CD4-positive, alpha-beta T cell (primary cell): ENCODE results near the gene CFAP52. TPM values are rescaled to one million over a fixed set of nuclear protein-coding genes. Genes with fewer than 3 reads are reported as not detected.
A peak's percentile ranks its signal among the peaks of the same experiment; 100 is the strongest.
"Not testable (repeated sequence)": the region's sequence is repeated elsewhere in the genome, so short reads cannot be mapped to it uniquely, and the experiment has no call there.

ENCODE experiments used
- ATAC-seq: fragments of 200-7000 bp; cut with Tn5 transposase; one replicate; pipeline ENCODE4 v1.10.0; 2022; ENCODE audit warnings: mild to moderate bottlenecking; ENCODE audit not compliant: poor library complexity
- CTCF ChIA-PET: fragments of 350-600 bp; sonication (Branson Sonifier 250); formaldehyde crosslinking; loops from one replicate; lab custom pipeline; 2021; ENCODE audit warnings: antibody characterized with exemption, inconsistent platforms; lab: Charles Lee
- POLR2A ChIA-PET: fragments of 350-600 bp; sonication (Branson Sonifier 250); formaldehyde crosslinking; loops from one replicate; lab custom pipeline; 2021; ENCODE audit warnings: antibody characterized with exemption, inconsistent platforms; lab: Charles Lee
- DNase-seq, 14 experiments: peaks; one replicate each; pipeline ENCODE4 v3.0.0-alpha.2; 2013 to 2020; ENCODE audit warnings: mixed read lengths in 2 of 14
- H3K27ac ChIP-seq, 2 donors: one replicate each; pipeline versions ENCODE4 v1.5.1 to v1.7.0; 2013; ENCODE audit warnings: low read length in 2 of 2, low read depth in 1 of 2, mild to moderate bottlenecking in 1 of 2
- H3K27me3 ChIP-seq, 2 experiments: 1 replicate in 1 of 2; 2 replicates in 1 of 2; pipeline versions ENCODE4 v1.6.1 to v1.7.0; 2013; ENCODE audit warnings: low read length in 2 of 2, control low read depth in 1 of 2, mild to moderate bottlenecking in 1 of 2, moderate library complexity in 1 of 2; ENCODE audit not compliant: insufficient read depth in 2 of 2, control insufficient read depth in 1 of 2
- H3K36me3 ChIP-seq: one replicate; pipeline ENCODE4 v1.6.1; 2013; ENCODE audit warnings: low read length, control low read depth; ENCODE audit not compliant: insufficient read depth
- H3K4me1 ChIP-seq: one replicate; pipeline ENCODE4 v1.6.1; 2013; ENCODE audit warnings: low read length, control low read depth; ENCODE audit not compliant: insufficient read depth
- H3K4me3 ChIP-seq: one replicate; pipeline ENCODE4 v1.5.1; 2013; ENCODE audit warnings: mild to moderate bottlenecking, low read length, moderate library complexity
- H3K9me3 ChIP-seq, 2 experiments: 1 replicate in 1 of 2; 2 replicates in 1 of 2; pipeline versions ENCODE4 v1.6.1 to v1.7.0; 2013; ENCODE audit warnings: low read length in 2 of 2, mild to moderate bottlenecking in 2 of 2, control low read depth in 1 of 2, moderate library complexity in 1 of 2; ENCODE audit not compliant: control insufficient read depth in 1 of 2, insufficient read depth in 1 of 2
- H3K27ac Mint-ChIP-seq: one replicate; pipeline ENCODE4 v1.8.0; 2020; ENCODE audit warnings: mixed read lengths
- H3K27me3 Mint-ChIP-seq: one replicate; pipeline ENCODE4 v1.8.0; 2021; ENCODE audit warnings: mixed read lengths
- H3K36me3 Mint-ChIP-seq: one replicate; pipeline ENCODE4 v1.8.0; 2021; ENCODE audit warnings: low read depth, mixed read lengths
- H3K4me1 Mint-ChIP-seq: one replicate; pipeline ENCODE4 v1.8.0; 2021; ENCODE audit warnings: low read depth, mixed read lengths
- H3K4me3 Mint-ChIP-seq: one replicate; pipeline ENCODE4 v1.8.0; 2020; ENCODE audit warnings: mild to moderate bottlenecking, mixed read lengths
- H3K9me3 Mint-ChIP-seq: one replicate; pipeline ENCODE4 v1.8.0; 2020; ENCODE audit warnings: mixed read lengths
- intact Hi-C, 2 experiments: fragments of 100-400 bp; cut with DNase I in 1 of 2; cut with micrococcal nuclease in 1 of 2; formaldehyde crosslinking; loops; one replicate each; pipeline versions ENCODE4 v1.15.1 to v1.9.0; 2023 to 2025; cut with DNase I, micrococcal nuclease
- total RNA-seq, 174 experiments: library from RNA in 2 of 174; stranded (reverse) in 2 of 174; gene quantifications; one replicate each; pipeline ENCODE4 v1.2.3 and lab custom pipeline; 2021 to 2026
- TF ChIP-seq, protein P1 (sequence below): fragments of 200-600 bp; IDR thresholded peaks from one replicate; pipeline ENCODE4 v1.8.0; 2022; ENCODE audit warnings: antibody characterized with exemption, mild to moderate bottlenecking

The CFAP52 gene
- total RNA-seq, 2 experiments from 2014 or later: not detected

DNA sequence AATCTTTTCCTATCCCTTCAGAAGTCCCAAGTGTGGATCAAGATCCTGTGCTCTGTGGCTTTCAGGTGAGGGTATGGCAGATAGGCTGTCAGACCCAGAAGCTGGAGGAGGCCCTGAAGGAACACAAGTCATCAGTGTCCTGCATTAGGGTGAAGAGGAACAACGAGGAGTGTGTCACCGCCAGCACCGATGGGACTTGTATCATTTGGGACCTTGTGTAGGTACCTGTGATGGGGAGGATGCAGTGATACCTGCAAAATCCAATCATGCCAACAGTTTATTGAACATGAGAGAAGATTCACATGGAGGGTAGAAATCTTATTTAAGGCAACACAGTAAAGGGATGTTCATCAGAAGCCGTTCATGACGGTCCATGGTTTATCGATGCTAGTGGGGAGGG, 58.9 kb downstream of the CFAP52 start:
- intact Hi-C loops: no loop called here
- no peaks in the 10 kb centered on the region for H3K4me1 ChIP-seq
- Mint-ChIP-seq H3K4me1 (no peaks in the 10 kb centered on the region), H3K4me3 (no peak overlapping the region), H3K36me3 (no peaks in the 10 kb centered on the region), H3K27me3 (peaks cover 43% of the 10 kb centered on the region), H3K27ac (no peak overlapping the region), H3K9me3 (no peaks in the 10 kb centered on the region)
- H3K9me3 ChIP-seq: no peaks in the 10 kb centered on the region
- H3K36me3 ChIP-seq: no peaks in the 10 kb centered on the region
- TF ChIP-seq, protein P1, sequence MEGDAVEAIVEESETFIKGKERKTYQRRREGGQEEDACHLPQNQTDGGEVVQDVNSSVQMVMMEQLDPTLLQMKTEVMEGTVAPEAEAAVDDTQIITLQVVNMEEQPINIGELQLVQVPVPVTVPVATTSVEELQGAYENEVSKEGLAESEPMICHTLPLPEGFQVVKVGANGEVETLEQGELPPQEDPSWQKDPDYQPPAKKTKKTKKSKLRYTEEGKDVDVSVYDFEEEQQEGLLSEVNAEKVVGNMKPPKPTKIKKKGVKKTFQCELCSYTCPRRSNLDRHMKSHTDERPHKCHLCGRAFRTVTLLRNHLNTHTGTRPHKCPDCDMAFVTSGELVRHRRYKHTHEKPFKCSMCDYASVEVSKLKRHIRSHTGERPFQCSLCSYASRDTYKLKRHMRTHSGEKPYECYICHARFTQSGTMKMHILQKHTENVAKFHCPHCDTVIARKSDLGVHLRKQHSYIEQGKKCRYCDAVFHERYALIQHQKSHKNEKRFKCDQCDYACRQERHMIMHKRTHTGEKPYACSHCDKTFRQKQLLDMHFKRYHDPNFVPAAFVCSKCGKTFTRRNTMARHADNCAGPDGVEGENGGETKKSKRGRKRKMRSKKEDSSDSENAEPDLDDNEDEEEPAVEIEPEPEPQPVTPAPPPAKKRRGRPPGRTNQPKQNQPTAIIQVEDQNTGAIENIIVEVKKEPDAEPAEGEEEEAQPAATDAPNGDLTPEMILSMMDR: no peak
- peaks cover 0 to 4% of the 10 kb centered on the region in 2 experiments for H3K27me3 ChIP-seq
- no peak overlapping the region for H3K27ac ChIP-seq
- DNase-seq (no peak), ATAC-seq (no peak)
- no peak overlapping the region for H3K4me3 ChIP-seq
- POLR2A ChIA-PET: no interaction called here
- CTCF ChIA-PET: no interaction called here

DNA sequence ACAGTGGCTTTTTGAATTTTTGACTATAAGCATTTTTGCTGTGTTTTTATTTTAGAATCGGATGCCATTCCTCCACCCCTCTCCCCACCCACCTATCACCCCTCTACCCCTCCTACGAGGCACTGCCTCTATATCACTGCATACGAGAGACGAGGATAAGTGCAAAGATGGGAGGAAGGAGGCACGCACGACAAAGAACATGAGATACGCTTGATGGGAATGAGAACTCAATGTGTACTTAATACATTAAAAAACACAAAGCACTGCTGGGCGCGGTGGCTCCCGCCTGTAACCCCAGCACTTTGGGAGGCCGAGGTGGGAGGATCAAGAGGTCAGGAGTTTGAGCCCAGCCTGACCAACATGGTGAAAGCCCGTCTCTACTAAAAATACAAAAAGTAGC, 60.1 kb downstream of the CFAP52 start:
- Mint-ChIP-seq H3K27me3 (peaks cover 42% of the 10 kb centered on the region), H3K27ac (no peak overlapping the region), H3K9me3 (no peaks in the 10 kb centered on the region), H3K4me1 (no peaks in the 10 kb centered on the region), H3K4me3 (no peak overlapping the region), H3K36me3 (no peaks in the 10 kb centered on the region)
- CTCF ChIA-PET: no interaction called here
- Histone ChIP-seq H3K9me3 (peaks cover 0 to 4% of the 10 kb centered on the region in 2 experiments), H3K4me3 (no peak overlapping the region), H3K27ac (no peak overlapping the region), H3K4me1 (no peaks in the 10 kb centered on the region), H3K27me3 (peaks cover 0 to 5% of the 10 kb centered on the region in 2 experiments), H3K36me3 (no peaks in the 10 kb centered on the region)
- TF ChIP-seq, protein P1: no peak
- DNase-seq: no peak
- no peak for ATAC-seq
- intact Hi-C loops: no loop called here
- POLR2A ChIA-PET: no interaction called here

DNA sequence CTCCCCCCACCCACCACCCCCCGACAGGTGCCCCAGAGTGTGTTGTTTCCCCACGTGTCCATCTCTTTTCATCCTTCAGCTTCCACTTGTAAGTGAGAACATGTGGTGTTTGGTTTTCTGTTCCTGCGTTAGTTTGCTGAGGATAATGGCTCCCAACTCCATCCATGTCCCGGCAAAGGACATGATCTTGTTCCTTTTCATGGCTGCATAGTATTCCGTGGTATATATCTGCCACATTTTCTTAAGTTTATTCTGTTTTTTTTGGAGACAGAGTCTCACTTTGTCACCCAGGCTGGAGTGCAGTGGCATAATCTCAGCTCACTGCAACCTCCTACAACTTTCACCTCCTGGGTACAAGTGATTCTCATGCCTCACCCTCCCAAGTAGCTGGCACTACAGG, 63.9 kb downstream of the CFAP52 start:
- H3K4me3 ChIP-seq, H3K27ac Mint-ChIP-seq, intact Hi-C loops, POLR2A ChIA-PET, H3K9me3 ChIP-seq, H3K4me1 Mint-ChIP-seq, H3K27ac ChIP-seq, H3K4me3 Mint-ChIP-seq, DNase-seq, CTCF ChIA-PET, H3K9me3 Mint-ChIP-seq, ATAC-seq, H3K36me3 Mint-ChIP-seq, H3K4me1 ChIP-seq, H3K36me3 ChIP-seq: not testable (repeated sequence)
- H3K27me3 Mint-ChIP-seq: peaks cover 57% of the 10 kb centered on the region
- peaks cover 14 to 15% of the 10 kb centered on the region in 2 experiments for H3K27me3 ChIP-seq

DNA sequence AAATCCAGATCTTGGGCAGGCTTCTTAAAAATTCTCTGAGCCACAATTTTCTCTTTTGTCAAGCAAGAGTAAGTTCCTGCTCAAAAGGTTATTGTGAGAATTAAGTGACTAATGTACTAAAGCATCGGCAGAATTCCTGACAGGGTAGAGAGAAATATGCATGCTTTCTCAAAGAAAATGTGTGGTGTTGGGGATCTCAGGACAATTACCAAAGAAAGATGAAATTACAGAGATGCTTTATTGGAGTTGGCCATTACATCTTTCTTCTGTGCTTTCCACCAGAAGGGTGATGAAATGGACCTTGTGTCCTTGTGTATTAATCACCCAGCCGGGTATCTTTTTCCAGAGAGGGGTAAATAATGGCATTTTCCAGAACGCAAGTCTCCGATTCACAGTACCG, 67.2 kb downstream of the CFAP52 start:
- Mint-ChIP-seq H3K9me3 (no peaks in the 10 kb centered on the region), H3K4me3 (peak overlapping the region; percentile 62), H3K27ac (no peak overlapping the region), H3K36me3 (no peaks in the 10 kb centered on the region), H3K27me3 (peaks cover 73% of the 10 kb centered on the region), H3K4me1 (peaks cover 14% of the 10 kb centered on the region)
- no peak for DNase-seq
- Histone ChIP-seq H3K36me3 (no peaks in the 10 kb centered on the region), H3K9me3 (peaks cover 0 to 4% of the 10 kb centered on the region in 2 experiments), H3K27ac (no peak overlapping the region), H3K4me3 (no peak overlapping the region), H3K27me3 (peaks cover 32 to 39% of the 10 kb centered on the region in 2 experiments), H3K4me1 (peaks cover 17% of the 10 kb centered on the region)
- intact Hi-C loops: no loop called here
- ChIA-PET POLR2A (no interaction called here), CTCF (no interaction called here)
- ATAC-seq: no peak
- TF ChIP-seq, protein P1: no peak
